ENCODE measurements around the gene TIMM17B. TPM values are rescaled to one million over a fixed set of nuclear protein-coding genes. Genes with fewer than 3 reads are reported as not detected.
"Not testable (repeated sequence)": the region's sequence is repeated elsewhere in the genome, so short reads cannot be mapped to it uniquely, and the experiment has no call there.

The TIMM17B gene
- total RNA-seq, 2 experiments from 2014 or later = 40.0 to 40.3 TPM

DNA sequence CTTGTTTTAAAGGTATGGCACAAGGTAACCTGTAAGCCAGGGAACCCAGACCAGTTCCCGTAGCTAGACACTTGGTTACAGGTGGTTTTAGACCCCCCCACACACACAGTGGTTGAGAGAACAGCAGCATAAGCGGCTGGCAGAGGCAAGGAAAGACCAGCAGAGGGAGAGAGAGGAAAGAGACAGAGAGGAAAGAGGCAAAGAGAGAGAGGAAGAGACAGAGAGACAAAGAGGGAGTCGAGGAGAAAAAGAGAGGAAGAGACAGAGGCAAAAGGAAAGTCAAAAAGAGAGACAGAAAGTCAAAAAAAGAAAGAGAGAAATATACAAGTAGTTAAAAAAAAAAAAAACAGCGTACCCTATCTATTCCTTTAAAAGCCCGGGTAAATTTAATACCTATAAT lies 42.7 kb downstream of the TIMM17B start:
- TF ChIP-seq, protein P1, sequence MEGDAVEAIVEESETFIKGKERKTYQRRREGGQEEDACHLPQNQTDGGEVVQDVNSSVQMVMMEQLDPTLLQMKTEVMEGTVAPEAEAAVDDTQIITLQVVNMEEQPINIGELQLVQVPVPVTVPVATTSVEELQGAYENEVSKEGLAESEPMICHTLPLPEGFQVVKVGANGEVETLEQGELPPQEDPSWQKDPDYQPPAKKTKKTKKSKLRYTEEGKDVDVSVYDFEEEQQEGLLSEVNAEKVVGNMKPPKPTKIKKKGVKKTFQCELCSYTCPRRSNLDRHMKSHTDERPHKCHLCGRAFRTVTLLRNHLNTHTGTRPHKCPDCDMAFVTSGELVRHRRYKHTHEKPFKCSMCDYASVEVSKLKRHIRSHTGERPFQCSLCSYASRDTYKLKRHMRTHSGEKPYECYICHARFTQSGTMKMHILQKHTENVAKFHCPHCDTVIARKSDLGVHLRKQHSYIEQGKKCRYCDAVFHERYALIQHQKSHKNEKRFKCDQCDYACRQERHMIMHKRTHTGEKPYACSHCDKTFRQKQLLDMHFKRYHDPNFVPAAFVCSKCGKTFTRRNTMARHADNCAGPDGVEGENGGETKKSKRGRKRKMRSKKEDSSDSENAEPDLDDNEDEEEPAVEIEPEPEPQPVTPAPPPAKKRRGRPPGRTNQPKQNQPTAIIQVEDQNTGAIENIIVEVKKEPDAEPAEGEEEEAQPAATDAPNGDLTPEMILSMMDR (IDR thresholded peaks at IDR 0.05) = no peak
- Mint-ChIP-seq H3K27ac (no peak overlapping the region), H3K9me3 (no peaks in the 10 kb centered on the region), H3K36me3 (ENCODE audit: low read depth) (no peaks in the 10 kb centered on the region), H3K4me1 (ENCODE audit: low read depth) (peaks cover under 1% of the 10 kb centered on the region), H3K4me3 (no peak overlapping the region), H3K27me3 (peaks cover 6% of the 10 kb centered on the region)
- ChIA-PET CTCF (interaction anchor here (0.6 kb wide), 1 partner anchor 147 kb away, joined by 3 read pairs; the partner anchor contains the start of gene GRIPAP1), POLR2A (no interaction called here)
- Histone ChIP-seq H3K27me3 (ENCODE audit: control insufficient read depth in 1 of 2, insufficient read depth in 2 of 2, low read length in 2 of 2) (no peaks in the 10 kb centered on the region), H3K9me3 (ENCODE audit: control insufficient read depth in 1 of 2, insufficient read depth in 1 of 2, low read length in 2 of 2) (no peaks in the 10 kb centered on the region), H3K27ac (ENCODE audit: low read depth in 1 of 2, low read length in 2 of 2) (no peak overlapping the region), H3K36me3 (ENCODE audit: insufficient read depth, low read length) (no peaks in the 10 kb centered on the region), H3K4me1 (ENCODE audit: insufficient read depth, low read length) (no peaks in the 10 kb centered on the region), H3K4me3 (ENCODE audit: low read length) (no peak overlapping the region)
- ATAC-seq (ENCODE audit: poor library complexity) (no peak), DNase-seq (peak in 3 of 14 experiments; percentile 14 to 33 (median 15))
- intact Hi-C loops (cut with DNase I, micrococcal nuclease) = no loop called here

DNA sequence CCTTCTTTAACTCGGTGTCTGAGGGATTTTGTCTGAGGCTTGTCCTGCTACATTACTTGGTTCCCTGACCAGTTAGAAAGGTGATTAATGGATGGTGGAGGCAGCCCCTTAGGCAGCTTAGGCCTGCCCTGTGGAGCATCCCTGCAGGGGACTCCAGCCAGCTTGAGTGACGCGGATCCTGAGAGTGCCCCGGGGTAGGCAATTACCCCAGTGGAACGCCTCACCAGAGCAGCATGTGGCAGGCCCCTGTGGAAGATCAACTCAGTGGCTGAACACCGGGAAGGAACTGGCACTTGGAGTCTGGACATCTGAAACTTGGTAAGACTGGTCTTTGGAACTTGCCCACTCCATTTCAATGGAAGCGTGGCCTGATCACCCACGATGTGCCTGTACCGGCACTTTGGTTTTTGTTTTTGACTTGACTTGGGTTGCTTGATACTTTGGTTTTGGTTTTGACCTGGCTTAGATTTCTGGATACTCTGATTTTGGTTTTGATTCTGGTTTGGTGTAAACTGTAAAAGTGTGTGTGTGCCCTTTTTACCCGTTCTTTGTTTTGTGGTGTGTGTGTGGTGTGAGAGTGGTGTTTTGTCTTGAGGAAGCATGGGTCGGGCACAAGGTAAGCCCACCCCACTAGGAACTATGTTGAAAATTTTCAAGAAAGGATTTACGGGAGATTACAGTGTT lies 43.3 kb downstream of the TIMM17B start:
- ATAC-seq (ENCODE audit: poor library complexity); H3K36me3 Mint-ChIP-seq (ENCODE audit: low read depth); H3K36me3 ChIP-seq (ENCODE audit: insufficient read depth, low read length); intact Hi-C loops (cut with DNase I, micrococcal nuclease); H3K27ac ChIP-seq (ENCODE audit: low read depth in 1 of 2, low read length in 2 of 2); H3K27me3 Mint-ChIP-seq; H3K4me3 Mint-ChIP-seq; H3K4me1 ChIP-seq (ENCODE audit: insufficient read depth, low read length); H3K9me3 Mint-ChIP-seq; H3K27me3 ChIP-seq (ENCODE audit: control insufficient read depth in 1 of 2, insufficient read depth in 2 of 2, low read length in 2 of 2); POLR2A ChIA-PET; H3K4me1 Mint-ChIP-seq (ENCODE audit: low read depth); H3K4me3 ChIP-seq (ENCODE audit: low read length); H3K9me3 ChIP-seq (ENCODE audit: control insufficient read depth in 1 of 2, insufficient read depth in 1 of 2, low read length in 2 of 2); H3K27ac Mint-ChIP-seq; DNase-seq: not testable (repeated sequence)
- CTCF ChIA-PET = interaction anchor here (0.6 kb wide), 1 partner anchor 148 kb away, joined by 3 read pairs; the partner anchor contains the start of gene GRIPAP1

DNA sequence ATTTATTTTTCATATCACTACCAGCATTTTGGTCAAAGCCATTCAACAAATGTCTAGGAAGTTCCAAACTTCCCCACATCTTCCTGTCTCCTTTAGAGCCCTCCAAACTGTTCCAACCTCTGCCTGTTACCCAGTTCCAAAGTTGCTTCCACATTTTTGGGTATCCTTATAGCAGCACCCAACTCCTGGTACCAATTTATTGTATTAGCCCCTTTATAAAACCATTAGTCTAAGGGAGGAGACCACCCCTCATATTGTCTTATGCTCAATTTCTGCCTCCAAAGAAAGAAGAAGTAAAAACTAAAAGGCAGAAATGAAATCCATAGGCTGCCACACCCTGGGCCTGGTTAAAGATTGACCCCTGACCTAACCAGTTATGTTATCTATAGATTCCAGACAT lies 44.1 kb downstream of the TIMM17B start:
- ATAC-seq (ENCODE audit: poor library complexity); CTCF ChIA-PET; H3K27ac ChIP-seq (ENCODE audit: low read depth in 1 of 2, low read length in 2 of 2); H3K4me3 Mint-ChIP-seq; H3K4me3 ChIP-seq (ENCODE audit: low read length); H3K27me3 ChIP-seq (ENCODE audit: control insufficient read depth in 1 of 2, insufficient read depth in 2 of 2, low read length in 2 of 2); H3K36me3 Mint-ChIP-seq (ENCODE audit: low read depth); H3K27me3 Mint-ChIP-seq; DNase-seq; H3K9me3 Mint-ChIP-seq; POLR2A ChIA-PET; H3K36me3 ChIP-seq (ENCODE audit: insufficient read depth, low read length); H3K9me3 ChIP-seq (ENCODE audit: control insufficient read depth in 1 of 2, insufficient read depth in 1 of 2, low read length in 2 of 2); H3K27ac Mint-ChIP-seq; H3K4me1 ChIP-seq (ENCODE audit: insufficient read depth, low read length); intact Hi-C loops (cut with DNase I, micrococcal nuclease): not testable (repeated sequence)
- peaks cover 12% of the 10 kb centered on the region for H3K4me1 Mint-ChIP-seq (ENCODE audit: low read depth)

DNA sequence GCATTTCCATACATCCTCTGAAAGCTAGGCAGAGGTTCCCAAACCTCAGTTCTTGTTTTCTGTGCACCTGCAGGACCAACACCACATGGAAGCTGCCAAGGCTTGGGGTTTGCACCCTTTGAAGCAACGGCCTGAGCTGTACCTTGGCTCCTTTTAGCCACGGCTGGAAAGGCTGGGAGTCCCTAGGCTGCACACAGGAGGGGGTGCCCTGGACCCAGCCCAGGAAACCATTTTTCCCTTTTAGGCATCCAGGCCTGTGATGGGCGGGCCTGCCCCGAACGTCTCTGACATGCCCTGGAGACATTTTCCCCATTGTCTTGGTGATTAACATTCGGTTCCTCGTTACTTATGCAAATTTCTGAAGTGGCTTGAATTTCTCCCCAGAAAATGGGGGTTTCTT lies 44.7 kb downstream of the TIMM17B start:
- no peak for DNase-seq
- peaks cover 6% of the 10 kb centered on the region for H3K27me3 Mint-ChIP-seq
- no peaks in the 10 kb centered on the region for H3K36me3 Mint-ChIP-seq (ENCODE audit: low read depth)
- intact Hi-C loops (cut with DNase I, micrococcal nuclease) = no loop called here
- H3K4me1 ChIP-seq (ENCODE audit: insufficient read depth, low read length) = peaks cover 10% of the 10 kb centered on the region
- no peak overlapping the region for H3K27ac ChIP-seq (ENCODE audit: low read depth in 1 of 2, low read length in 2 of 2)
- H3K27me3 ChIP-seq (ENCODE audit: control insufficient read depth in 1 of 2, insufficient read depth in 2 of 2, low read length in 2 of 2) = no peaks in the 10 kb centered on the region
- ChIA-PET CTCF (no interaction called here), POLR2A (no interaction called here)
- H3K9me3 ChIP-seq (ENCODE audit: control insufficient read depth in 1 of 2, insufficient read depth in 1 of 2, low read length in 2 of 2) = no peaks in the 10 kb centered on the region
- H3K4me3 Mint-ChIP-seq = no peak overlapping the region
- no peaks in the 10 kb centered on the region for H3K36me3 ChIP-seq (ENCODE audit: insufficient read depth, low read length)
- H3K4me1 Mint-ChIP-seq (ENCODE audit: low read depth) = peaks cover 12% of the 10 kb centered on the region
- ATAC-seq (ENCODE audit: poor library complexity) = no peak
- no peaks in the 10 kb centered on the region for H3K9me3 Mint-ChIP-seq
- TF ChIP-seq, protein P1 (IDR thresholded peaks at IDR 0.05) = no peak
- H3K27ac Mint-ChIP-seq = no peak overlapping the region
- no peak overlapping the region for H3K4me3 ChIP-seq (ENCODE audit: low read length)
